GM18868 (cell line): ENCODE measurements around the gene TMEM186.
"Not testable (repeated sequence)": the region's sequence is repeated elsewhere in the genome, so short reads cannot be mapped to it uniquely, and the experiment has no call there.

Experiments
- ATAC-seq: cut with Tn5 transposase; IDR thresholded peaks from one replicate; pipeline ENCODE4 v1.9.1; 2021; ENCODE audit warnings: mild to moderate bottlenecking, moderate library complexity; ENCODE audit not compliant: unreplicated experiment

The TMEM186 gene

DNA sequence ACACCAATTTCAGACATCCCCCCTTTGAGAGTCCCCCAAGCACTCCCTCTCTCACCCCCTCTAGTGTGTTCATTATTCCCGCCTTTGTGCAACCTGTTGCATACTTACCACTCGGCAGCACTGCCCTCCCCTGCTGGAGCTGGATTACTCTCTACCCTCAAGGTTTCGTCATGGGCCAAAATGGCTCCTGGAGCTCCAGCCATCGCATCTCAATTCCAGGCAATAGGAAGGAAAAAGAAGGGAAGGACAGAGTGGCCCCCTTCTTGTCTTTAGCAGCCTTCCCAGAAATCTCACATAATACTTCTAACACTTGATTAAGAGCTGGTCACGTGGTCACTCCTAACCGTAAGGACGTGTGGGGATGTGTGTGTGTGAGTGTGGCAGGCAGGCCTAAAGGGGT lies 20.2 kb downstream of the TMEM186 start:
- no peak for ATAC-seq

DNA sequence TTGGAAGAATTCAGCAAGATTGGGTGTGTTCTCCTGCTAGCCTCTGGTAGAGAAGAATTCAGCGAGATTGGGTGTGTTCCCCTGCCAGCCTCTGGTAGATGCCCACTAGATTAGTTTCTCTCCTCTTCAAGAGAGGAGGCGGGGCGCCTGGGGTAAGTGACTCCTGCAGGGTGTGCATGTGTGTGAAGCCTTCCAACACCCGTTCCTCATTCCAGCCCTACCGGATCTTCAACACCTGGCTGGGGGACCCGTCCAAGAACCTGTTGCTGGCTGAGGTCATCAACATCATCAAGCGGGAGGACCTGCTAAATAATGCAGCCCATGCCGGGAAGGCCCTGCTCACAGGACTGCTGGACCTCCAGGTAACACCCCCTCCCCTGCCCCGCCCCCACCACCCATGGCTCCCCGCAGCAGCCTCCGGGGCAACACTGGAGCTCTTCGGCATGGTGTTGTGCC lies 21.3 kb downstream of the TMEM186 start:
- ATAC-seq = no peak

DNA sequence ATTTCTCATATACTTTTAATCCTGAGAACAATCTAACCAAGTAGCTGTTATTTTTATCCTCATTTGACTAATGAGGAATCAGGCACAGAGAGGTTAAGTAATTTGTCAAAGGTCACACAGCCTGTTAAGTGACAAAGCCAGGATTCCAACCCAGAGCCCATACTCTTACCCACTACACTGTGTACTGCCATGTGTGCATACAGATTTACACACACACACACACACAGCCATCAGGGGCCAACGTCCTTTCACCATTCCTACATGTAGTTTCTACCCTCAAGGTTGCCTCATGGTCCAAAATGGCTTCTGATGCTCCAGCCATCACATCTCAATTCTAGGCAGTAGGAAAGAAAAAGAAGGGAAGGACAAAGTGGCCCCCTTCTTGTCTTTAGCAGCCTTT lies 22.1 kb downstream of the TMEM186 start:
- no peak for ATAC-seq

DNA sequence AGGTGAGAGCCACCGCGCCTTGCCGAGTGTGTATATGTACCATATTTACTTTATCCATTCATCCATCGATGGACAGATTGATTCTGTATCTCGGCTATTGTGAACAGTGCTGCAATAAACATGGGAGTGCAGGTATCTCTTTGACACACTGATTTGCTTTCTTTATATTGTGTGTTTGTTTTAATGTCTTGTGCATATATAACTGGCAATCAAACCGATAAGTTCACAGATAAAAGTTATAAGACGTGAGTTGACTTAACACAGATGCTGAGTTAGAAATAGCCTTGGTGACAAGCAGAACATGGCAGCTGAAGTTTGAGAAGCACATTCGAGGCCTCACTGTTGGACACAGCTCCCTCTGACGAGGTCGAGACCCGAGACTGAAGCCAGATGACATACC lies 23.2 kb downstream of the TMEM186 start:
- ATAC-seq = no peak

GRCh38 chr16:8773537-8773936 lies 23.9 kb downstream of the TMEM186 start:
- no peak for ATAC-seq

GRCh38 chr16:8768692-8769091 lies 28.7 kb downstream of the TMEM186 start:
- ATAC-seq = no peak

DNA sequence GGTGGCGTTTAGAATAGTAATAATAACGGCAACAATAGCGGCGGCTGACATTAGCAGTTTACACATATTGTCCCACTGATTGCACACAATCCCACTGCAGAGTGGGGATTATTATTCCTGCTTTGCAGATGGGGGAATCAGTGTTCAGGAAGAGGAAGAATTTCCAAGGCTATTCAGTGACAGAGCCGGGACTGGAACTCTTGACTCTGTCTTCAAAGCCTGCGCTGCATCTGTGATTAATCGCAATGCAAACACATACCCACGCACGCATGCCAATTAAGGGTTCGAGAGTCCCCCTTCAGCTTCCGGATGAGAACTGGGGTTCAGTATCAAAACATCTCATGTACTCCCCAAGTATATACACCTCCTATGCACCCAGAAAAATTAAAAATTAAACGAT lies 29.2 kb downstream of the TMEM186 start:
- no peak for ATAC-seq

DNA sequence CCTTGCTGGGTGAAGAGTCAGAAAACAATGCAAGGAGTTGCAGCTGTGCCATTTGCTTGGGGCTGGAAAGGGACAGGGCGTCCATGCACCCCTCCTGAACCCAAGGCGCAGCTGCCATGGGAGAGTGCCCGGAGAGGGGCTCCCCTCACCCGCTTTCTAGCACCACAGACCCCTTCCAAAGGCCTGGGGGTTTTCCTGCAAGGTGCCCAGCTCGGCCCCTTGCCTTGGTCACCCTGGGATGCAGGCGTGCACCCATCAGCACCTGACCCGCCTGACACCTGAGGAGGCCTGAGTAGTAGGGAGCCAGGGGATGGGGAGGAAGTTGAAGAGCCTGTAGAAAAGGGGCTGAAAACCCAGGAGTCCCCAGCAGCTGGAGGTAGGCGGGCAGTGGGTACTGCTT lies 30.3 kb downstream of the TMEM186 start:
- ATAC-seq = no peak

DNA sequence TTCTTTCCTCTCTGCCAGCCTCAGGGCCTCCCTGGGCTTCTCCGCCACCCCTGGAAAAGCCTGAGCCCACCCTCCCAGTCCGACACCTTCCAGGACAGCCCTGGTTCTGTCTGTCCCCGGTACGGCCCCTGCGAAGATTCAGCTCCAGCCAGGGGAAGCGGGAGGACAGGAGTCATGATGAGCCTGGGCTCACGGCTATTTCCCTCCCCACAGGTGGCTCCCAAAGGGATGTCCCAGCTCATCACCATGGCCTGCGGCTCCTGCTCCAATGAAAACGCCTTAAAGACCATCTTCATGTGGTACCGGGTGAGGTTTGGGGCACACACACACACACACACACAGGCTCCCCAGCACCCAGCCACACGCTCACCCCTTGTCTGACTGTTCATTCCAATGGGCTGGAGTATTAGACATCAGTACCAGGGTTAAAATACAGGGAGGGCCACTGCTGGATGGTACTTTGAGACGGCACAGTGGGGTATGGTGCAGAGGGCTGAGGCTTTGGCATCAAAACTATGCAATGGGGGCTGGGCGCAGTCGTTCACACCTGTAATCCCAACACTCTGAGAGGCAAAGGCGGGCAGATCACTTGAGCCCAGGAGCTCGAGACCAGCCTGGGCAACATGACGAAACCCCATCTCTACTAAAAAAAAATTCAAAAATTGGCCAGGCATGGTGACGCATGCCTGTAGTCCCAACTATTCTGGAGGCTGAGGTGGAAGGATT lies 32.8 kb downstream of the TMEM186 start:
- no peak for ATAC-seq

GRCh38 chr16:8763899-8764298 lies 33.5 kb downstream of the TMEM186 start:
- no peak for ATAC-seq

- no peak for ATAC-seq
Observed at GRCh38 chr16:8763083-8763482, 34.4 kb downstream of the TMEM186 start.

DNA sequence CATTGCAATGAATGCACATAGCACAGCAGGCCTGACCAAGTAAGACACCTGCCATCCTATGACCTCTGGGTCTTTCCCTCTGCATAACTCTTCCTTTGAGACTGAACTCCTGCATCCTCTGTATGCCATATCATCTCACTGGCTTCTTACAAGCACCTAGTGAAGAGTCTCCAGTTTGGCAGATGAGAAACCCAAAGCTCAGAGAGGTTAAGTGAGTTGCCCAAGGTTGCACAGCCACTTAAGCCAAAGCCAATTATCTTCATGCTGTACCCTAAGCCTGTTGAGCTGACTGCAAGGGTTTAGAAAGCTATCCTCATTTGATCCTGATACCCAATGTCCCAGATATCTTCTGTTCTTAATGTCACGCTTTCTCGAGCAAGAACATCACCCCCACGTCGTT lies 35.2 kb downstream of the TMEM186 start:
- ATAC-seq = no peak

GRCh38 chr16:8761078-8761477 lies 36.4 kb downstream of the TMEM186 start:
- ATAC-seq = no peak

GRCh38 chr16:8760021-8760420 lies 37.4 kb downstream of the TMEM186 start:
- ATAC-seq = no peak

GRCh38 chr16:8758022-8758421 lies 39.4 kb downstream of the TMEM186 start:
- no peak for ATAC-seq

GRCh38 chr16:8756755-8757154 lies 40.7 kb downstream of the TMEM186 start:
- no peak for ATAC-seq

- ATAC-seq = no peak
Observed at GRCh38 chr16:8753416-8754054, 43.9 kb downstream of the TMEM186 start.

DNA sequence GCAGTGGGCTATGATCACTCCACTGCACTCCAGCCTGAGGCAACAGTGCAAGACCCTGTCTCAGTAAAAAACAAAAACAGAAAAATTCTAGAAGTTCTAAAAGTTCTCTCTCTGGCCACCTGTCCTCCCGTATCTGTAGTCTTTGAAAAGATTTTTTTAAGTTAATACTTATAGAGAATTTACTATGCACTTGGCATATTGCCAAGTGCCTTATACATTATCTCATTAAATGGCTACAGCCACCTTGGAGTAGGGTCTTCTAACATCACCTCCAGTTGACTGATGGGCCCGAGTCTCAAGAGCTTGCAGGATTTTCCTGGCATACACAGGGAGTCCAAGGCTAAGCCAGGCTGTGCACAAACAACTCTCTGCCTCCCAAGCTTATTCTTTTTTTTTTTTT lies 44.7 kb downstream of the TMEM186 start:
- ATAC-seq = no peak

- ATAC-seq = no peak
Observed at GRCh38 chr16:8751481-8752311, 45.7 kb downstream of the TMEM186 start.

- not testable (repeated sequence) for ATAC-seq
Observed at GRCh38 chr16:8748944-8749343, 48.5 kb downstream of the TMEM186 start.
